Endodermal cell (in vitro differentiated cells): ENCODE measurements around the gene DGKE. TPM values are rescaled to one million over a fixed set of nuclear protein-coding genes. Genes with fewer than 3 reads are reported as not detected.

Source experiments
- DNase-seq: peaks from one replicate; pipeline ENCODE4 v3.0.0-alpha.2; 2017
- H3K27ac ChIP-seq: 2 replicates; pipeline ENCODE4 v1.5.1; 2013; ENCODE audit warnings: mild to moderate bottlenecking, low read depth, low read length, moderate library complexity
- H3K27me3 ChIP-seq: 2 replicates; pipeline ENCODE4 v1.6.1; 2013; ENCODE audit warnings: mild to moderate bottlenecking, low read length, moderate library complexity; ENCODE audit not compliant: insufficient read depth, control insufficient read depth, poor library complexity, severe bottlenecking
- H3K36me3 ChIP-seq: 2 replicates; pipeline ENCODE4 v1.7.0; 2013; ENCODE audit warnings: mild to moderate bottlenecking, low read length, moderate library complexity; ENCODE audit not compliant: control insufficient read depth, insufficient read depth
- H3K4me1 ChIP-seq: one replicate; pipeline ENCODE4 v1.7.0; 2013; ENCODE audit warnings: low read length; ENCODE audit not compliant: control insufficient read depth, insufficient read depth
- H3K4me3 ChIP-seq: 2 replicates; pipeline ENCODE4 v1.5.1; 2013; ENCODE audit warnings: mild to moderate bottlenecking, low read length, moderate library complexity
- H3K9ac ChIP-seq: 2 replicates; pipeline ENCODE4 v1.6.1; 2013; ENCODE audit warnings: mild to moderate bottlenecking, low read length, moderate library complexity; ENCODE audit not compliant: poor library complexity, severe bottlenecking; ENCODE audit errors: extremely low read depth
- H3K9me3 ChIP-seq: 2 replicates; pipeline ENCODE4 v1.6.1; 2013; ENCODE audit warnings: mild to moderate bottlenecking, low read length, moderate library complexity; ENCODE audit not compliant: control insufficient read depth
- H3K27ac Mint-ChIP-seq: 2 replicates; pipeline ENCODE4 v1.8.0; 2020; ENCODE audit warnings: mixed read lengths
- H3K27me3 Mint-ChIP-seq: 2 replicates; pipeline ENCODE4 v1.8.0; 2021; ENCODE audit warnings: mild to moderate bottlenecking, mixed read lengths; ENCODE audit not compliant: insufficient read depth
- H3K36me3 Mint-ChIP-seq: 2 replicates; pipeline ENCODE4 v1.8.0; 2020; ENCODE audit warnings: low read depth, mixed read lengths
- H3K4me1 Mint-ChIP-seq: 2 replicates; pipeline ENCODE4 v1.8.0; 2020; ENCODE audit warnings: mixed read lengths
- H3K4me3 Mint-ChIP-seq: 2 replicates; pipeline ENCODE4 v1.8.0; 2020; ENCODE audit warnings: mild to moderate bottlenecking, moderate library complexity, mixed read lengths
- H3K9me3 Mint-ChIP-seq: 2 replicates; pipeline ENCODE4 v1.8.0; 2020; ENCODE audit warnings: mild to moderate bottlenecking, mixed read lengths
- WGBS, 2 experiments: methylation state at CpG; one replicate each; pipeline versions ENCODE4 v1.1.5 to v1.1.7; 2013; ENCODE audit warnings: missing lambda C conversion rate in 2 of 2, mixed read lengths in 1 of 2; ENCODE audit not compliant: insufficient coverage in 1 of 2, insufficient read length in 1 of 2; 5-methylcytosine and 5-hydroxymethylcytosine counted together
- total RNA-seq, 2 donors: library from RNA; stranded (reverse); fragmentation: NEBNext Ultra II Directional in 1 of 2; extraction: Animal tissue kit (Norgen Biotek cat#: 25700) in 1 of 2; gene quantifications; 2 replicates in 1 of 2; 3 replicates in 1 of 2; pipeline ENCODE4 v1.2.1, GENCODE V29; 2021
- TF ChIP-seq, protein P1 (sequence below): fragments of 200-600 bp; sonication (generic); conservative IDR thresholded peaks from 2 replicates; pipeline ENCODE4 v1.5.0; 2021; ENCODE audit warnings: antibody characterized with exemption, mild to moderate bottlenecking

DGKE gene
- total RNA-seq, 2 donors from 2014 or later: 3.5 to 7.1 TPM

DNA sequence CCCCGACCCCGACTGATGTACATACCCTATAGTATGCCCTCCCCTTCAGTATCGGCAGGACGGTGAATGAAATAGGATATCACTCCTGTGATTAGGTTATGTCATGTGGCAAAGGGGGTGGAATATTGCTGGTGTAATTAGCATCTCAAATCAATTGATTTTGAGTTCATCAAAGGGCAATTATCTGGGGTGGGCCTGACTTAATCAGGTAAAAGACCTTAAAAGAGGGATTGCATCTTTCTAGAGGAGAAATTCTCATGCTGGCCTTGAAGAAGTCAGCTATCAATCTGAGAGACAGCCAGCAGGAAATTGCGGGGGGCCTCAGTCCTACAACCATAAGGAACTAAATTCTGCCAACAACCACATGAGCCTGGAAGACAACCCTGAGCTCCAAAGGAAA lies 69.6 kb downstream of the DGKE start:
- Histone ChIP-seq H3K36me3 (peaks cover 13% of the 10 kb centered on the region), H3K27ac (no peak overlapping the region), H3K27me3 (no peaks in the 10 kb centered on the region), H3K4me3 (no peak overlapping the region), H3K9ac (no peak overlapping the region), H3K4me1 (no peaks in the 10 kb centered on the region), H3K9me3 (no peaks in the 10 kb centered on the region)
- WGBS, 2 experiments: 83 to 85% methylated on average over 2 to 5 of the region's 5 CpGs
- Mint-ChIP-seq H3K36me3 (peaks cover 52% of the 10 kb centered on the region), H3K4me3 (no peak overlapping the region), H3K27me3 (no peaks in the 10 kb centered on the region), H3K9me3 (peaks cover 2% of the 10 kb centered on the region), H3K27ac (no peak overlapping the region), H3K4me1 (peaks cover 13% of the 10 kb centered on the region)
- DNase-seq: no peak
- TF ChIP-seq, protein P1, sequence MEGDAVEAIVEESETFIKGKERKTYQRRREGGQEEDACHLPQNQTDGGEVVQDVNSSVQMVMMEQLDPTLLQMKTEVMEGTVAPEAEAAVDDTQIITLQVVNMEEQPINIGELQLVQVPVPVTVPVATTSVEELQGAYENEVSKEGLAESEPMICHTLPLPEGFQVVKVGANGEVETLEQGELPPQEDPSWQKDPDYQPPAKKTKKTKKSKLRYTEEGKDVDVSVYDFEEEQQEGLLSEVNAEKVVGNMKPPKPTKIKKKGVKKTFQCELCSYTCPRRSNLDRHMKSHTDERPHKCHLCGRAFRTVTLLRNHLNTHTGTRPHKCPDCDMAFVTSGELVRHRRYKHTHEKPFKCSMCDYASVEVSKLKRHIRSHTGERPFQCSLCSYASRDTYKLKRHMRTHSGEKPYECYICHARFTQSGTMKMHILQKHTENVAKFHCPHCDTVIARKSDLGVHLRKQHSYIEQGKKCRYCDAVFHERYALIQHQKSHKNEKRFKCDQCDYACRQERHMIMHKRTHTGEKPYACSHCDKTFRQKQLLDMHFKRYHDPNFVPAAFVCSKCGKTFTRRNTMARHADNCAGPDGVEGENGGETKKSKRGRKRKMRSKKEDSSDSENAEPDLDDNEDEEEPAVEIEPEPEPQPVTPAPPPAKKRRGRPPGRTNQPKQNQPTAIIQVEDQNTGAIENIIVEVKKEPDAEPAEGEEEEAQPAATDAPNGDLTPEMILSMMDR: no peak

DNA sequence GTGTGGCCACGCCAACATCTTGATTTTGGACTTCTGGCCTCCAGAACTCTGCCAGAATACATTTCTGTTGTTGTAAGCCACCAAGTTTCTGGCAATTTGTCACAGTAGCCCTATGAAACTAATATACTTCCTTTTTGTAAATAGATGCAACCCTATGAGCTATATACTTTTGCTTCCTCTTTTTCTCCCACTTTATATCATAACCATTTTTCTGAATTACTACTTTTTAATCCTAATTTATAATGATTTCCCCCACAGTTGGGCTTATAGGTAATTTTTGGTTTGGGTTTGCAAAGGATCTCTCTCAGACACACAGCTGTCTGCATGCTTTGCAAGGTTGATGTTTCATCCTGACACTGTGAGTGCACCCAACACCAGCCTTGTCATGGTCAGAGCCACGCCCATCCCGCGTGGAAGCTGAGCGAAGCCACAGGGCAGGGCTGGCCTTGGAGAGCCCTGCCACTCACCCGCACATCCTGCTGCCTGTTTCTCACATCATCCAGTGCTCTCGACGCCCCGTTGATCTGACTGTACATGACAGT lies 74.1 kb downstream of the DGKE start:
- H3K4me3 ChIP-seq: no peak overlapping the region
- H3K9me3 ChIP-seq: no peaks in the 10 kb centered on the region
- DNase-seq: no peak
- Mint-ChIP-seq H3K4me1 (peaks cover 14% of the 10 kb centered on the region), H3K36me3 (peaks cover 39% of the 10 kb centered on the region), H3K27me3 (peaks cover 8% of the 10 kb centered on the region), H3K4me3 (no peak overlapping the region), H3K9me3 (peaks cover 2% of the 10 kb centered on the region), H3K27ac (no peak overlapping the region)
- WGBS, 2 experiments: 88 to 92% methylated on average over 9 of the region's 9 CpGs
- TF ChIP-seq, protein P1: no peak
- H3K4me1 ChIP-seq: no peaks in the 10 kb centered on the region
- H3K9ac ChIP-seq: no peak overlapping the region
- H3K27ac ChIP-seq: no peak overlapping the region
- peaks cover 13% of the 10 kb centered on the region for H3K36me3 ChIP-seq
- H3K27me3 ChIP-seq: peaks cover 14% of the 10 kb centered on the region

DNA sequence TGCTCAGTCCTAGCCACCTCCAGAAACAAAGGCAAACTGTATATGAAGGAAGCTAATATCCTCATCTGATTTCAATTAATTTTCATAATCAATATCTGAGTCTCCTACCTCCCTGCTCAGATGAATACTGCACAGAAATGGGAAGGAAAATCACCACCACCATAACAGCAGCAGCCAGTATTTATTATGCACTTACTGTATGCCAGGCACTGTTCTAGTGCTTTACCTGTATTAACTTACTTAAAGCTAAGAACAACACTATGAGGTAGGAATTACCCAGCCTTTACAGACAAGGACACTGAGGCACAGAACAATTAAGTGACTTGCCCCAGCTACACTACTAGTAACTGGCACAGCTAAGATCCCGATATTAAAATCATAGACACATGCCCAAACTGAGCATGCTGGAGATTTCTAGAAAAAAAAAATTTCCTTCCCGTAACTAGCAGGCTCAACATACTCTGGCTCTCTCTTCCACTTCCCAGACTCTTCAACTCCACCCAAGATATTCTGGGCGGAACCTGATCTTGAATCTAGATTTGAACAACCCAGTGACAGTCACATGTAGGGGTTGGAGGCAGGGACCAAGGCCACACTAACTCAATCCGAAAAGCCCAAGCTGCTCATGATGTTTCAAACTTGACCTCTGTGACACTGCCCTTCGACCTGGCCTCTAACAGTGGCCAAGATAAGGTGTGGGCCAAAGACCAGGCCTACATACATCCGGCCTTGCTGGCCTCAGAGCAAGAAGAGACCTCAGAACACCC lies 76.0 kb downstream of the DGKE start:
- WGBS, 2 experiments: 93 to 95% methylated on average over 3 to 6 of the region's 6 CpGs
- H3K4me3 Mint-ChIP-seq: no peak overlapping the region
- H3K27ac Mint-ChIP-seq: no peak overlapping the region
- no peaks in the 10 kb centered on the region for H3K9me3 Mint-ChIP-seq
- no peak overlapping the region for H3K4me3 ChIP-seq
- no peak overlapping the region for H3K27ac ChIP-seq
- H3K4me1 Mint-ChIP-seq: peaks cover 18% of the 10 kb centered on the region
- no peak overlapping the region for H3K9ac ChIP-seq
- TF ChIP-seq, protein P1: no peak
- H3K9me3 ChIP-seq: no peaks in the 10 kb centered on the region
- DNase-seq: no peak
- peaks cover 27% of the 10 kb centered on the region for H3K27me3 ChIP-seq
- H3K4me1 ChIP-seq: no peaks in the 10 kb centered on the region
- H3K36me3 Mint-ChIP-seq: peaks cover 22% of the 10 kb centered on the region
- H3K36me3 ChIP-seq: peaks cover 7% of the 10 kb centered on the region
- H3K27me3 Mint-ChIP-seq: peaks cover 19% of the 10 kb centered on the region
